PC-9 (cell line): Measurements from ENCODE around the gene ANKRD17. TPM values are rescaled to one million over a fixed set of nuclear protein-coding genes. Genes with fewer than 3 reads are reported as not detected.

Source experiments
- BruUV-seq: library from RNA; stranded (reverse); fragments of 400-500 nt; replicated peaks from 2 replicates; lab custom pipeline; 2021; lab: Mats Ljungman, UMichigan
- CTCF ChIA-PET: fragments of 300-600 bp; sonication (Branson Sonifier 250); formaldehyde crosslinking; loops from one replicate; lab custom pipeline; 2022; ENCODE audit warnings: antibody characterized with exemption; lab: Charles Lee
- POLR2A ChIA-PET: fragments of 300-600 bp; sonication (Branson Sonifier 250); formaldehyde crosslinking; loops from one replicate; lab custom pipeline; 2022; ENCODE audit warnings: antibody characterized with exemption; ENCODE audit not compliant: unreplicated experiment; lab: Charles Lee
- DNase-seq, 2 experiments: peaks; one replicate each; pipeline versions ENCODE4 v3.0.0 to v3.0.0-alpha.2; 2015 to 2022; ENCODE audit warnings: mixed read lengths in 1 of 2
- H2AFZ ChIP-seq: fragments of 200-600 bp; sonication (generic); 2 replicates; pipeline ENCODE4 v1.8.1; 2017; ENCODE audit warnings: antibody characterized with exemption
- H3F3A ChIP-seq: fragments of 200-600 bp; sonication (generic); 2 replicates; pipeline ENCODE4 v1.8.1; 2017; ENCODE audit warnings: antibody characterized with exemption, mild to moderate bottlenecking, low read depth; ENCODE audit not compliant: insufficient read depth
- H3K27ac ChIP-seq: fragments of 200-600 bp; sonication (generic); 2 replicates; pipeline ENCODE4 v1.6.1; 2016; ENCODE audit warnings: mixed run types
- H3K27me3 ChIP-seq: fragments of 200-600 bp; sonication (generic); 2 replicates; pipeline ENCODE4 v1.6.1; 2016; ENCODE audit warnings: low read depth, mixed run types; ENCODE audit not compliant: insufficient read depth
- H3K36me3 ChIP-seq: fragments of 200-600 bp; sonication (generic); 2 replicates; pipeline ENCODE4 v1.6.1; 2016; ENCODE audit warnings: low read depth, mixed run types
- H3K4me1 ChIP-seq: fragments of 200-600 bp; sonication (generic); replicated peaks from 2 replicates; pipeline ENCODE4 v1.6.1; 2016; ENCODE audit warnings: mixed run types; ENCODE audit not compliant: insufficient read depth
- H3K4me2 ChIP-seq: fragments of 200-600 bp; sonication (generic); 2 replicates; pipeline ENCODE4 v1.6.1; 2017; ENCODE audit warnings: mixed run types
- H3K4me3 ChIP-seq: fragments of 200-600 bp; sonication (generic); 2 replicates; pipeline ENCODE4 v1.6.1; 2016; ENCODE audit warnings: mixed run types
- H3K79me2 ChIP-seq: fragments of 200-600 bp; sonication (generic); 2 replicates; pipeline ENCODE4 v1.6.1; 2017; ENCODE audit warnings: low read depth, mixed run types
- H3K9me2 ChIP-seq: fragments of 200-600 bp; sonication (generic); 2 replicates; pipeline ENCODE4 v1.8.1; 2017; ENCODE audit warnings: mild to moderate bottlenecking; ENCODE audit not compliant: insufficient read depth
- H3K9me3 ChIP-seq: fragments of 200-600 bp; sonication (generic); 2 replicates; pipeline ENCODE4 v1.8.1; 2016; ENCODE audit warnings: low read depth; ENCODE audit not compliant: insufficient read depth
- H4K20me1 ChIP-seq: fragments of 200-600 bp; sonication (generic); 2 replicates; pipeline ENCODE4 v1.8.1; 2017; ENCODE audit not compliant: insufficient read depth
- EZH2 ChIP-seq: fragments of 200-600 bp; sonication (generic); IDR thresholded peaks from 2 replicates; pipeline ENCODE4 v1.8.0; 2017; ENCODE audit warnings: antibody characterized with exemption, low read depth
- intact Hi-C: fragments of 100-400 bp; cut with micrococcal nuclease; formaldehyde crosslinking; loops from one replicate; pipeline ENCODE4 v1.10.0; 2022; ENCODE audit not compliant: unreplicated experiment
- total RNA-seq: library from RNA; stranded (reverse); gene quantifications from 2 replicates; pipeline ENCODE4 v1.2.3, GENCODE V29; 2021
- TF ChIP-seq, protein P1 (sequence below): fragments of 200-600 bp; sonication (generic); conservative IDR thresholded peaks from 2 replicates; pipeline ENCODE4 v1.6.1; 2017; ENCODE audit warnings: mixed run types, antibody characterized with exemption, mild to moderate bottlenecking, moderate library complexity

Gene ANKRD17
- total RNA-seq, 1 experiment from 2014 or later, result 37.9 TPM

DNA sequence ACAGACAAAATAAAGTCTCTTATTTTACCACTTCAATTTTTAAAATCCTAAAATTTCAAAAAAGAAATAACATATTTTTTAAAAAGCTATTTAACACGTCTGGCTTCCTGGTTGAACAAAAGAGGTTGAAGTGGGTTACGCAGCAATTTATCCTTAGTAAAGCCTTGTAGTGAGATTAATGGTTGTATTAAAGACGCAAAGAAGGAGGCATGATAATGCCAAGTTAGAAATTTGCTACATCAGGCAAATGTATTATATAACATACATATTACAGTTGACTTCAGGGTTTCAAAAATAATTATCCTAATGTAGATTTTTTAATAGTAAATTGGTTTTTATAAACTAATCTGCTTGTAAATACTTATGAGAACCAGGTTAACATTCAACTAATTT is 35.3 kb downstream of the ANKRD17 start:
- no peak for DNase-seq
- Histone ChIP-seq H3K4me1 (0 out of 2 replicates have a peak, but pooled peaks cover 4% of the 10 kb centered on the region), H3K4me3 (no peak overlapping the region), H3K27me3 (no peaks in the 10 kb centered on the region), H3K36me3 (no peaks in the 10 kb centered on the region), H2AFZ (no peak overlapping the region), H3F3A (peaks cover 8% of the 10 kb centered on the region; the same call in 1 of the 2 replicates), H3K4me2 (peak overlapping the region; percentile 76; the same call in 1 of the 2 replicates), H4K20me1 (peaks cover 19% of the 10 kb centered on the region), H3K27ac (peak overlapping the region; percentile 23; the same call in 1 of the 2 replicates), H3K9me2 (no peaks in the 10 kb centered on the region), H3K79me2 (peaks cover 61% of the 10 kb centered on the region), H3K9me3 (no peaks in the 10 kb centered on the region)
- TF ChIP-seq, protein P1, sequence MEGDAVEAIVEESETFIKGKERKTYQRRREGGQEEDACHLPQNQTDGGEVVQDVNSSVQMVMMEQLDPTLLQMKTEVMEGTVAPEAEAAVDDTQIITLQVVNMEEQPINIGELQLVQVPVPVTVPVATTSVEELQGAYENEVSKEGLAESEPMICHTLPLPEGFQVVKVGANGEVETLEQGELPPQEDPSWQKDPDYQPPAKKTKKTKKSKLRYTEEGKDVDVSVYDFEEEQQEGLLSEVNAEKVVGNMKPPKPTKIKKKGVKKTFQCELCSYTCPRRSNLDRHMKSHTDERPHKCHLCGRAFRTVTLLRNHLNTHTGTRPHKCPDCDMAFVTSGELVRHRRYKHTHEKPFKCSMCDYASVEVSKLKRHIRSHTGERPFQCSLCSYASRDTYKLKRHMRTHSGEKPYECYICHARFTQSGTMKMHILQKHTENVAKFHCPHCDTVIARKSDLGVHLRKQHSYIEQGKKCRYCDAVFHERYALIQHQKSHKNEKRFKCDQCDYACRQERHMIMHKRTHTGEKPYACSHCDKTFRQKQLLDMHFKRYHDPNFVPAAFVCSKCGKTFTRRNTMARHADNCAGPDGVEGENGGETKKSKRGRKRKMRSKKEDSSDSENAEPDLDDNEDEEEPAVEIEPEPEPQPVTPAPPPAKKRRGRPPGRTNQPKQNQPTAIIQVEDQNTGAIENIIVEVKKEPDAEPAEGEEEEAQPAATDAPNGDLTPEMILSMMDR, result no peak
- no peak for TF ChIP-seq EZH2
- intact Hi-C loops, result no loop called here
- no TSS peak for BruUV-seq
- ChIA-PET CTCF (interaction anchor here (0.6 kb wide), 1 partner anchor 704 kb away, joined by 3 read pairs; no protein-coding TSS in a partner anchor), POLR2A (interaction anchor here (0.6 kb wide), 1 partner anchor 9 kb away, joined by 10 read pairs; no protein-coding TSS in a partner anchor)

DNA sequence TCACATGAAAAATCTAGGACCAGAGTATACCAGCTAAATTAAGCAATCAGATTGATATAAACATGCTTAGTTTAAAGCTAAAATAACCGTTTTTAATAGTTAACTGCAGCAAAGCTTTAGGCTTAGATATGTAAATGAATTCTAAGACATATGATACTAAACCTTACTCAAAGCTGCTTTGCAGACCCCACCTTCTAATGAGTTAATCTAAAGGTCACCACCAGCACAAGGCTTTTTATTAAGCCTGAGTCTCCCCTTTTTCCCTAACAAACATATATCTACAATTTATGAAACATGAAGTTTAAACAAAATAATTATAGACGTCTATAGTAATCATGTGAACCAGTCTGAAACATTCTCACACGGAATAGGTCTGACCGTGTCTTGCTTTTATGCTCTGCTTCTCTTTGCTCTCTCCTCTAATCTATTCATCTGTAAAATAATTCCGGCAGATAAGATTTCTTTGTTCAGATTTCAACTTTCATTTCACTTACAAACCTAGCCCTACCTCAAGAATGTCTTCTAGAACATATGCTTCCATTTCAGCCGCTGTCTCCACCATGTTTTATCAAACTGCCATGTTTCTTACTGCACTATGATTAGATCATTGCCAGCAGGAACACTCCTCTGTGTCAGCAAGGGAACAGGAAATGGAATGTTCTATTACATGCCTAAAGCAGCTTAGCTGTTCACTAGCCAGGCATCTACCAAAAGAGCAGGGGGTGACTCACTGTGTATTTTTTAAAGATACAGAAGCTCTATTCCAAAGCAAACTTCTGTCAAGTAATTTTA is 35.9 kb downstream of the ANKRD17 start:
- 0 out of 2 replicates have a peak, but pooled peaks cover 4% of the 10 kb centered on the region for H3K4me1 ChIP-seq
- peaks cover 8% of the 10 kb centered on the region; the same call in 1 of the 2 replicates for H3F3A ChIP-seq
- intact Hi-C loops, result no loop called here
- peak overlapping the region; percentile 76 for H3K4me2 ChIP-seq
- H3K27me3 ChIP-seq, result no peaks in the 10 kb centered on the region
- ChIA-PET POLR2A (interaction anchor here (0.6 kb wide), 1 partner anchor 9 kb away, joined by 10 read pairs; no protein-coding TSS in a partner anchor), CTCF (interaction anchor here (0.6 kb wide), 1 partner anchor 704 kb away, joined by 3 read pairs; no protein-coding TSS in a partner anchor)
- BruUV-seq, result TSS peak; percentile 72
- TF ChIP-seq, protein P1, result no peak
- TF ChIP-seq EZH2, result no peak
- no peaks in the 10 kb centered on the region for H3K9me3 ChIP-seq
- H3K79me2 ChIP-seq, result peaks cover 65% of the 10 kb centered on the region
- peaks cover 23% of the 10 kb centered on the region for H4K20me1 ChIP-seq
- H3K27ac ChIP-seq, result peak overlapping the region; percentile 62
- peak; percentile 31 to 83 for DNase-seq
- H3K9me2 ChIP-seq, result no peaks in the 10 kb centered on the region
- H3K36me3 ChIP-seq, result no peaks in the 10 kb centered on the region
- peak overlapping the region; percentile 77 for H2AFZ ChIP-seq
- peak overlapping the region; percentile 60 for H3K4me3 ChIP-seq

DNA sequence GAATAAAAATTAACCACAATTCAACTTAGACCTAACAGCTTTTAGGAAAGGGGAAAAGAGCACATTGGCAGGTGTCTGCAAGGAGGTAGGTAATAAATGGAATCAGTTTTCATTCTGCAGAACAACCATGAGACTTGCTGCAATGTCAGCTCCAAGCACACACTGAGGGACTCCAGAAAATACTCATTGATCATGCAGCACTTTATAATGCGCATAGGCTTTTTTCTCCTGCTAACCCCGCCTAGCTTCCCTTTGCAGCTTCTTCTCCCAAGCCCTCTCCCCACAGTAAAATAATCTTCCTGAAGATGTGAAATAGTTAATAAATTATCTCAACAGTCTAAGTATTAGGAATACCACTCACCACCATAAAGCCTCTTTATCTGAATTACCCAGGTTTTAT is 36.9 kb downstream of the ANKRD17 start:
- no peak overlapping the region for H3K27ac ChIP-seq
- CTCF ChIA-PET, result no interaction called here
- peaks cover 28% of the 10 kb centered on the region for H4K20me1 ChIP-seq
- no peak overlapping the region for H3K4me3 ChIP-seq
- no peaks in the 10 kb centered on the region for H3K27me3 ChIP-seq
- H3K36me3 ChIP-seq, result no peaks in the 10 kb centered on the region
- peak overlapping the region; percentile 76; the same call in 1 of the 2 replicates for H3K4me2 ChIP-seq
- H3K9me3 ChIP-seq, result no peaks in the 10 kb centered on the region
- no peak for TF ChIP-seq EZH2
- TF ChIP-seq, protein P1, result no peak
- POLR2A ChIA-PET, result no interaction called here
- no peak overlapping the region for H2AFZ ChIP-seq
- H3K79me2 ChIP-seq, result peaks cover 73% of the 10 kb centered on the region
- BruUV-seq, result no TSS peak
- intact Hi-C loops, result no loop called here
- H3F3A ChIP-seq, result peaks cover 8% of the 10 kb centered on the region; the same call in 1 of the 2 replicates
- 0 out of 2 replicates have a peak, but pooled peaks cover 4% of the 10 kb centered on the region for H3K4me1 ChIP-seq
- no peaks in the 10 kb centered on the region for H3K9me2 ChIP-seq
- DNase-seq, result no peak
